Activated CD4-positive, alpha-beta T cell treated with anti-CD3 and anti-CD28 coated beads, Interleukin-2, amount 50 U/mL, for 16 hours (primary cell): ENCODE measurements around the gene TENM4.

Experiments
- DNase-seq: peaks from one replicate; pipeline ENCODE4 v3.0.0-alpha.2; 2020

TENM4 gene

DNA sequence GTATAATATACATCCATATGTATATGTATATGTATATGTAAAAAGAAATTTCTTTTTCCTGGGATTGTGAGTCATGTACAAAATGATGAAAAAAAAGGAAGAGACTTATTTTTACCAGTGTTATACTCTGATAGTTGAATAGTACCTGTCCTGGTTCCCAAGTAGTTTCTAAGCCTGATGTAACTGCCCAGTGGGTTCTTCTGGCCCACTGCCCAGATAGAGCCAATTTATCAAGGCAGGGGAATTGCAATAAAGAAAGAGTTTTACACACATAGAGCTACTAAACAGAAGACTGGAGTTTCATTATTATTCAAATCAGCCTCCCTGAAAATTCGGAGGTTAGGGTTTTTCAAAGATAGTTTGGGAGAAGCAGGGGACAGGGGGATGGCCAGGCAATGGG, 837.0 kb downstream of the TENM4 start:
- DNase-seq: no peak
